ENCODE results near the gene SSBP3. TPM values are rescaled to one million over a fixed set of nuclear protein-coding genes. Genes with fewer than 3 reads are reported as not detected.

Gene SSBP3
- total and polyA plus RNA-seq, 9 of the 15 experiments (the other 6 are each of a cell fraction or from before 2014, with no cell fraction given) = 8.7 to 108 (median 33.8) TPM

- TF ChIP-seq BCLAF1 (IDR thresholded peaks at IDR 0.05; ENCODE audit: borderline replicate concordance in 1 of 2, control insufficient read depth in 1 of 2, low read depth in 2 of 2, low read length in 1 of 2) (no peak), ZC3H8 (IDR thresholded peaks at IDR 0.05) (no peak), ZSCAN32 (CRISPR knock-in tag; IDR thresholded peaks at IDR 0.05) (no peak), DNMT1 (IDR thresholded peaks at IDR 0.05) (no peak), ZNF24 (IDR thresholded peaks at IDR 0.05) (no peak), STAG1 (CRISPR knock-in tag; IDR thresholded peaks at IDR 0.05; ENCODE audit: borderline replicate concordance) (no peak)
- TF ChIP-seq, protein P1, sequence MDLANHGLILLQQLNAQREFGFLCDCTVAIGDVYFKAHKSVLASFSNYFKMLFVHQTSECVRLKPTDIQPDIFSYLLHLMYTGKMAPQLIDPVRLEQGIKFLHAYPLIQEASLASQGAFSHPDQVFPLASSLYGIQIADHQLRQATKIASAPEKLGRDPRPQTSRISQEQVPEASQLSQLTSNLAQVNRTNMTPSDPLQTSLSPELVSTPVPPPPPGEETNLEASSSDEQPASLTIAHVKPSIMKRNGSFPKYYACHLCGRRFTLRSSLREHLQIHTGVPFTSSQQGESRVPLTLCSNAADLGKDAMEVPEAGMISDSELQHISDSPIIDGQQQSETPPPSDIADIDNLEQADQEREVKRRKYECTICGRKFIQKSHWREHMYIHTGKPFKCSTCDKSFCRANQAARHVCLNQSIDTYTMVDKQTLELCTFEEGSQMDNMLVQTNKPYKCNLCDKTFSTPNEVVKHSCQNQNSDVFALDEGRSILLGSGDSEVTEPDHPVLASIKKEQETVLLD (IDR thresholded peaks at IDR 0.05) = no peak
- TF ChIP-seq, protein P2, sequence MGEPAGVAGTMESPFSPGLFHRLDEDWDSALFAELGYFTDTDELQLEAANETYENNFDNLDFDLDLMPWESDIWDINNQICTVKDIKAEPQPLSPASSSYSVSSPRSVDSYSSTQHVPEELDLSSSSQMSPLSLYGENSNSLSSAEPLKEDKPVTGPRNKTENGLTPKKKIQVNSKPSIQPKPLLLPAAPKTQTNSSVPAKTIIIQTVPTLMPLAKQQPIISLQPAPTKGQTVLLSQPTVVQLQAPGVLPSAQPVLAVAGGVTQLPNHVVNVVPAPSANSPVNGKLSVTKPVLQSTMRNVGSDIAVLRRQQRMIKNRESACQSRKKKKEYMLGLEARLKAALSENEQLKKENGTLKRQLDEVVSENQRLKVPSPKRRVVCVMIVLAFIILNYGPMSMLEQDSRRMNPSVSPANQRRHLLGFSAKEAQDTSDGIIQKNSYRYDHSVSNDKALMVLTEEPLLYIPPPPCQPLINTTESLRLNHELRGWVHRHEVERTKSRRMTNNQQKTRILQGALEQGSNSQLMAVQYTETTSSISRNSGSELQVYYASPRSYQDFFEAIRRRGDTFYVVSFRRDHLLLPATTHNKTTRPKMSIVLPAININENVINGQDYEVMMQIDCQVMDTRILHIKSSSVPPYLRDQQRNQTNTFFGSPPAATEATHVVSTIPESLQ (CRISPR knock-in tag; IDR thresholded peaks at IDR 0.05) = no peak
Observed at GRCh38 chr1:54266908-54267307, 139.3 kb downstream of the SSBP3 start (continued).
